Measurements from ENCODE around the gene SIRT6. TPM values are rescaled to one million over a fixed set of nuclear protein-coding genes. Genes with fewer than 3 reads are reported as not detected.

The SIRT6 gene
- total and polyA plus RNA-seq, 9 of the 15 experiments (the other 6 are each of a cell fraction or from before 2014, with no cell fraction given): 1.4 to 41.1 (median 10.2) TPM

GRCh38 chr19:4172861-4173473 lies 9.4 kb downstream of the SIRT6 start:
- H3K9me3 ChIP-seq (replicated peaks; ENCODE audit: control insufficient read depth, insufficient read depth, low read depth, low read length): no peaks in the 10 kb centered on the region
- peaks cover 8 to 32% of the 10 kb centered on the region in 2 experiments; a peak in 4 of 5 replicates for H3K27me3 ChIP-seq (ENCODE audit: control insufficient read depth in 2 of 2, insufficient read depth in 2 of 2, low read length in 2 of 2)
- DNase-seq (ENCODE audit: extremely low read depth in 1 of 4, low spot score in 3 of 4) (peak; percentile 67 to 83 (median 74)), FAIRE-seq (no peak), ATAC-seq (peak; percentile 94)
- no peaks in the 10 kb centered on the region for H3K79me2 ChIP-seq (ENCODE audit: control insufficient read depth, insufficient read depth, low read length)
- intact Hi-C loops (cut with micrococcal nuclease) (no loop called here), in situ Hi-C loops (cut with MboI) (no loop called here)
- ChIA-PET CTCF (ENCODE audit: low intra/inter-chr PET ratio) (interaction anchor here (0.5 kb wide), 1 partner anchor 669 kb away, joined by 3 read pairs; no protein-coding TSS in a partner anchor), POLR2A (interaction anchor here (1.3 kb wide), 1 partner anchor 19 kb away, joined by 5 read pairs; the partner anchor contains the start of gene CREB3L3)
- BruUV-seq (replicated peaks): no TSS peak
- H3K4me2 ChIP-seq (ENCODE audit: insufficient read depth, low read length): no peak overlapping the region
- H4K20me1 ChIP-seq (replicated peaks; ENCODE audit: control insufficient read depth, insufficient read depth, low read length): peaks cover 12% of the 10 kb centered on the region; the same call in 1 of the 2 replicates
- no peak overlapping the region for H3K4me3 ChIP-seq
- H3K9ac ChIP-seq (ENCODE audit: insufficient read depth in 1 of 2, low read depth in 2 of 2, low read length in 2 of 2): no peak overlapping the region; a peak in 1 of 4 replicates
- 9% methylated on average over 35 of the region's 45 CpGs for WGBS (ENCODE audit: insufficient coverage, low coverage, missing lambda C conversion rate)
- no peak overlapping the region for H2AFZ ChIP-seq (ENCODE audit: low read depth, low read length)
- no peak overlapping the region for H3K27ac ChIP-seq (ENCODE audit: extremely low read depth, low read depth, low read length)
- peaks cover 0 to 41% of the 10 kb centered on the region in 2 experiments; a peak in 2 of 5 replicates for H3K4me1 ChIP-seq (replicated peaks in 1 of 2; ENCODE audit: control insufficient read depth in 2 of 2, insufficient read depth in 2 of 2, low read length in 2 of 2)
- peaks cover 6% of the 10 kb centered on the region; the same call in 1 of the 3 replicates for H3K36me3 ChIP-seq (ENCODE audit: control insufficient read depth, insufficient read depth, low read length)
- no peaks in the 10 kb centered on the region for H3K9me1 ChIP-seq (ENCODE audit: control insufficient read depth, insufficient read depth, low read length)
- no peak for TF ChIP-seq U2AF2 (optimal IDR thresholded peaks at IDR 0.05; ENCODE audit: low read depth, low read length)
- TF ChIP-seq FOXP1 (CRISPR knock-in tag; IDR thresholded peaks at IDR 0.05): 0 out of 2 replicates have a peak, but pooled peaks have one; percentile 33
- no peak for TF ChIP-seq CHD2 (IDR thresholded peaks at IDR 0.05; ENCODE audit: low read depth, low read length)
- TF ChIP-seq TCFL5 (CRISPR knock-in tag; conservative IDR thresholded peaks at IDR 0.05): no peak
- TF ChIP-seq ZNF699 (CRISPR knock-in tag; IDR thresholded peaks at IDR 0.05; ENCODE audit: insufficient replicate concordance): no peak
- peak; percentile 51 for TF ChIP-seq ZBTB33 (CRISPR knock-in tag; IDR thresholded peaks at IDR 0.05)
- TF ChIP-seq ZNF197 (CRISPR knock-in tag; IDR thresholded peaks at IDR 0.05; ENCODE audit: low read depth): no peak
- TF ChIP-seq ZNF232 (CRISPR knock-in tag; IDR thresholded peaks at IDR 0.05): peak; percentile 91; the same call in 1 of the 2 replicates
- no peak for TF ChIP-seq PCBP2 (IDR thresholded peaks at IDR 0.05; ENCODE audit: low read depth, low read length, poor library complexity, severe bottlenecking)
- peak; percentile 42; the same call in 1 of the 2 replicates for TF ChIP-seq CREM (IDR thresholded peaks at IDR 0.05; ENCODE audit: low read depth)
- no peak for TF ChIP-seq GTF2A2 (tag; IDR thresholded peaks at IDR 0.05)
- TF ChIP-seq KAT7 (CRISPR knock-in tag; IDR thresholded peaks at IDR 0.05; ENCODE audit: borderline replicate concordance): no peak
- no peak for TF ChIP-seq RNF219 (CRISPR knock-in tag; IDR thresholded peaks at IDR 0.05)
- 0 out of 2 replicates have a peak, but pooled peaks have one; percentile 82 for TF ChIP-seq TGIF2 (CRISPR knock-in tag; IDR thresholded peaks at IDR 0.05)
- no peak for TF ChIP-seq ZNF124 (CRISPR knock-in tag; IDR thresholded peaks at IDR 0.05)
- TF ChIP-seq SMAD4 (CRISPR knock-in tag; conservative IDR thresholded peaks at IDR 0.05): peak; percentile 52
- no peak for TF ChIP-seq POU5F1 (IDR thresholded peaks at IDR 0.05; ENCODE audit: borderline replicate concordance, low read depth, low read length, partially characterized antibody)
- TF ChIP-seq PRMT5 (CRISPR knock-in tag; IDR thresholded peaks at IDR 0.05): peak; percentile 94

Data from K562 (cell line).